IPS-NIHi7 (cell line): ENCODE data around the gene RPP25L.
A peak's percentile ranks its signal among the peaks of the same experiment; 100 is the strongest.

Source experiments
- DNase-seq: peaks from one replicate; pipeline ENCODE4 v3.0.0; 2012; ENCODE audit warnings: mixed read lengths; ENCODE audit errors: extremely low spot score

Gene RPP25L

GRCh38 chr9:34568774-34569173 lies 43.1 kb downstream of the RPP25L start:
- no peak for DNase-seq

GRCh38 chr9:34568133-34568532 lies 43.8 kb downstream of the RPP25L start:
- no peak for DNase-seq

DNA sequence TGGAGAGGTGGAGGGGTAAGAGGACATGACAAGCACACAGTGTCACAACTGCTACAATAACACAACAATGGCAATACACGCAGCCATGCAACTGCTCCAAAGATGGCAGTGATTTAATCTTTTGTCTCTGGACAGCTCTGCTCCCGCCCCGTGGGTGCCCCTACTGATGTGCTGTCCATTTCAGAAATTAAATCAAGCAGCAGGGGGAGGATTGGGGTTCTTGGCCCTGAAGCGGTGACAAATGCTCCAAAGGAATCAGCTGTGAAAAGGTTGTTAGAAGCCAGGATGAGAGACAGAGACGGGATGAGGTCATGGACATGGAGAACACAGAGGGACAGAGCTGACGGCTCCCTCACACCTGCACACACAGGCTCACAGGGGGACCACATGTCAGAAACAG lies 44.9 kb downstream of the RPP25L start:
- no peak for DNase-seq

GRCh38 chr9:34566322-34566721 lies 45.6 kb downstream of the RPP25L start:
- no peak for DNase-seq

DNA sequence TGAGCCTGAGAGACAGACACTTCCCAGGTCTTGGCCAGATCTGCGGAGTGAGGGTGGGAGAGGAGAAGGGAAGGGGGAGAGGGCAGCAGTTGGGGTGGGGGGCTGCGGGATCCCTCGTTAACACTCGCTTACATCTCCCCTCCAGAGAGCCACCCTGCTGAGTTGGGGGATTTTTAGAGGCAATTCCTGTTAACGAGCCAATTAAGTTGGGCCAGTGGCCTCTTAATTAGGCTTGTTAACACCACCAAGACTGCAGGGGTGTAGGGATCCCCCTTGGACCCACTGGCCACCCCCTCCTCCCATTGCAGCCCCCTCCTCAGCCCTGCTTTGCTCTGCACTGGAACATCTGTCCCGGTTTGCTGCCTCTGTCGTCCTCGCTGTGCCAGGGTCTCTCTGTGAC lies 46.0 kb downstream of the RPP25L start:
- DNase-seq = no peak

- DNase-seq = no peak
Observed at GRCh38 chr9:34564617-34565016, 47.3 kb downstream of the RPP25L start.

GRCh38 chr9:34563262-34563661 lies 48.6 kb downstream of the RPP25L start:
- no peak for DNase-seq

DNA sequence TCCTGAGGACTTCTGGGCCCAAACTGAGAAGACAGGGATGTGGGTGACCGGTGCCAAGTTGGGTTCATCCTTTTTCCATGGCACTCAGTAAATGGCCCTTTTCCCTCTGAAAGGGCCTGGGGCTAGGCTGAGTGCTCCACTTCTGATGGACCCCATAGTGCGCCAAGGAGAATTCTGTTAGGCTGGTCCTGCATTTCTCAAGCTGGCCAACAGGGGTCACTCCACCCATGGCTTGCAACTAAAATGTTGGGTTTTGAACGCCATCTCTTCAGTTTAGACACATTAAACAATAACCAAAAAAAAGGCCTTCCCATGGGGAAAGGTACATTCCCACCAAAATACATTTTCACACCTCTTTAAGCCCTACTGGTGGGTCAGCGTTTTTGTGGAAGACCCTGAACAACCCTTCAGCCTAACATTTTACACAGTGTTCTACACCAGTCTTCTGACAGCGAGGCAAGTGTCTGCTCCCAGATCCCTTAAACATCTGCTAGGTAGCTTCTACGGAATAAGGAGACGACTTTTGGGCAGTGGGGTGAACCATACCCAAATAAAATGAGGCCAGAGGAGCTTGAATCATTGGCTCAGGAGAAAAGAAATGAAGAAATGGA lies 49.7 kb downstream of the RPP25L start:
- peak; percentile 83 for DNase-seq

DNA sequence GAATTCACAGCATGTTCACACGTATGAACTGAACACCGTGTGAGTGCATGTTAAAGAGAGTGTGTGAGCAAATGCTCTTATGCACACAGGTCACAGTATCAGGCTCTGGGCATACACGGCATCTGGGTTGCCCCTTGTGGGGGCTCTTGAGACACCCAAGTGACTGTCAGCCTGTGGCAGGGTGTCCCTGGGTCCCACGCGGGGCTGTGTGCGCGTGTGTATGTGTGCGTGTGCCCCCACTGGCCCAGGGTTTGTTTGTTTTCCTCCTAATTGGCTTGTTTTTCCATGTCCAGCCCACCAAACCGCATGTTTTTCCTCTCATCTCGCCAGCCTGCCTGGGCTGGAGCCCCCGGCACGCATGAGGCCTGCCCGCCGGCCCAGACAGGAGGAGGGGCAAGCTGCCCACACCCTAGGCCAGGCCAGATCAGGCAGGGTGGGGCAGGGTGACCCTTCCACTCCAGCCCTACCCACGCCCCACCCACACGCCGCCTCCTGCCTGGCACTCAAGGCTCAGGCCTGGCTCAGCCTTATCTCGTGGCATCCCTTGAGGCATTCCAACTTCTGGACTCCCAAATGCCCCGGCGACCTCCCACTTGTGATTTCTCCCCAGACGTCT lies 51.2 kb downstream of the RPP25L start:
- DNase-seq = no peak
